IMR-90 (cell line): ENCODE data around the gene WDR5. TPM values are rescaled to one million over a fixed set of nuclear protein-coding genes. Genes with fewer than 3 reads are reported as not detected.

Experiments used
- ATAC-seq: fragments of 200-7000 bp; cut with Tn5 transposase; 2 replicates; pipeline ENCODE4 v1.9.1; 2020; ENCODE audit warnings: low read depth, mild to moderate bottlenecking, moderate library complexity
- BruUV-seq: library from RNA; stranded (reverse); fragments of 400-500 nt; replicated peaks from 2 replicates; lab custom pipeline; 2021; lab: Mats Ljungman, UMichigan
- CTCF ChIA-PET: fragments of 300-600 bp; formaldehyde crosslinking; extraction: SDS; loops from one replicate; lab custom pipeline; 2021; ENCODE audit warnings: antibody characterized with exemption; lab: Yijun Ruan, JAX
- POLR2A ChIA-PET: fragments of 300-600 bp; sonication (Branson Sonifier 250); formaldehyde crosslinking; loops from one replicate; lab custom pipeline; 2022; ENCODE audit warnings: antibody characterized with exemption; ENCODE audit not compliant: unreplicated experiment; lab: Charles Lee
- DNase-seq: peaks from one replicate; pipeline ENCODE4 v3.0.0; 2013
- H2AFZ ChIP-seq: replicated peaks from 2 replicates; pipeline ENCODE3; 2013; ENCODE audit warnings: low read length, mild to moderate bottlenecking; ENCODE audit not compliant: poor library complexity
- H2AK5ac ChIP-seq: 2 replicates; pipeline ENCODE4 v1.6.1; 2013; ENCODE audit warnings: low read depth, low read length, inconsistent platforms
- H2AK9ac ChIP-seq: replicated peaks from 2 replicates; pipeline ENCODE3; 2013; ENCODE audit warnings: mild to moderate bottlenecking, low read depth, low read length, moderate library complexity; ENCODE audit not compliant: poor library complexity
- H2BK120ac ChIP-seq: 2 replicates; pipeline ENCODE4 v1.6.1; 2013; ENCODE audit warnings: low read depth, low read length, inconsistent platforms
- H2BK15ac ChIP-seq: 3 replicates; pipeline ENCODE4 v1.6.1; 2013; ENCODE audit warnings: low read depth, low read length, inconsistent platforms
- H2BK20ac ChIP-seq: 2 replicates; pipeline ENCODE4 v1.6.1; 2013; ENCODE audit warnings: low read depth, mild to moderate bottlenecking, inconsistent platforms, low read length, moderate library complexity
- H2BK5ac ChIP-seq: 2 replicates; pipeline ENCODE4 v1.6.1; 2013; ENCODE audit warnings: mild to moderate bottlenecking, low read depth, low read length, inconsistent platforms; ENCODE audit not compliant: poor library complexity, severe bottlenecking
- H3K14ac ChIP-seq: replicated peaks from 2 replicates; pipeline ENCODE4 v1.6.1; 2013; ENCODE audit warnings: low read depth, low read length, inconsistent platforms
- H3K18ac ChIP-seq: 2 replicates; pipeline ENCODE4 v1.6.1; 2013; ENCODE audit warnings: low read depth, low read length, control low read depth
- H3K23ac ChIP-seq: 2 replicates; pipeline ENCODE4 v1.6.1; 2013; ENCODE audit warnings: low read depth, low read length, inconsistent platforms
- H3K27ac ChIP-seq: 2 replicates; pipeline ENCODE4 v1.5.1; 2013; ENCODE audit warnings: mild to moderate bottlenecking, control low read depth, low read length; ENCODE audit not compliant: insufficient read depth
- H3K27me3 ChIP-seq: 2 replicates; pipeline ENCODE4 v1.6.1; 2013; ENCODE audit warnings: low read length; ENCODE audit not compliant: control insufficient read depth, insufficient read depth
- H3K36me3 ChIP-seq: 2 replicates; pipeline ENCODE4 v1.6.1; 2013; ENCODE audit warnings: low read length, mixed read lengths; ENCODE audit not compliant: control insufficient read depth, insufficient read depth
- H3K4ac ChIP-seq: 2 replicates; pipeline ENCODE4 v1.6.1; 2013; ENCODE audit warnings: low read depth, low read length, inconsistent platforms
- H3K4me1 ChIP-seq: 2 replicates; pipeline ENCODE4 v1.6.1; 2013; ENCODE audit warnings: low read length, mixed read lengths; ENCODE audit not compliant: control insufficient read depth, insufficient read depth
- H3K4me2 ChIP-seq: 2 replicates; pipeline ENCODE4 v1.6.1; 2013; ENCODE audit warnings: low read depth, mild to moderate bottlenecking, control low read depth, low read length, moderate library complexity
- H3K4me3 ChIP-seq: 2 replicates; pipeline ENCODE4 v1.5.1; 2013; ENCODE audit warnings: low read depth, mild to moderate bottlenecking, control low read depth, low read length, moderate library complexity; ENCODE audit not compliant: insufficient read depth
- H3K56ac ChIP-seq: 2 replicates; pipeline ENCODE4 v1.6.1; 2013; ENCODE audit warnings: low read length, inconsistent platforms; ENCODE audit not compliant: insufficient read depth; ENCODE audit errors: extremely low read depth
- H3K79me1 ChIP-seq, 2 experiments: 2 replicates each; pipeline ENCODE4 v1.6.1; 2013; ENCODE audit warnings: low read length in 2 of 2, inconsistent platforms in 1 of 2, low read depth in 1 of 2
- H3K9ac ChIP-seq: 2 replicates; pipeline ENCODE4 v1.6.1; 2013; ENCODE audit warnings: low read depth, low read length, control low read depth
- H3K9me1 ChIP-seq: 2 replicates; pipeline ENCODE4 v1.6.1; 2013; ENCODE audit warnings: low read length, inconsistent platforms; ENCODE audit not compliant: insufficient read depth
- H3K9me3 ChIP-seq: 2 replicates; pipeline ENCODE4 v1.6.1; 2013; ENCODE audit warnings: low read length; ENCODE audit not compliant: control insufficient read depth, insufficient read depth
- H4K20me1 ChIP-seq: 2 replicates; pipeline ENCODE4 v1.6.1; 2013; ENCODE audit warnings: low read length, inconsistent platforms; ENCODE audit not compliant: insufficient read depth
- H4K5ac ChIP-seq: 2 replicates; pipeline ENCODE4 v1.6.1; 2013; ENCODE audit warnings: mild to moderate bottlenecking, low read depth, low read length, control low read depth
- H4K8ac ChIP-seq, 2 experiments: 2 replicates each; pipeline ENCODE4 v1.6.1; 2013; ENCODE audit warnings: low read depth in 2 of 2, low read length in 2 of 2, control low read depth in 1 of 2, inconsistent platforms in 1 of 2
- H4K91ac ChIP-seq: 2 replicates; pipeline ENCODE4 v1.6.1; 2013; ENCODE audit warnings: low read depth, low read length, inconsistent platforms; ENCODE audit not compliant: insufficient read depth
- BHLHE40 ChIP-seq: fragments of 150-350 bp; IDR thresholded peaks from 2 replicates; pipeline ENCODE4 v1.6.1; 2016; ENCODE audit warnings: mild to moderate bottlenecking, low read depth, low read length
- CEBPB ChIP-seq: IDR thresholded peaks from 2 replicates; pipeline ENCODE4 v1.6.1; 2012; ENCODE audit warnings: low read depth, low read length, improper control_type of control experiment
- CHD1 ChIP-seq: IDR thresholded peaks from 2 replicates; pipeline ENCODE4 v1.6.1; 2012; ENCODE audit warnings: low read depth, low read length, improper control_type of control experiment
- FOS ChIP-seq: fragments of 150-350 bp; IDR thresholded peaks from 2 replicates; pipeline ENCODE4 v1.6.1; 2016; ENCODE audit warnings: low read depth, low read length
- MAFK ChIP-seq: IDR thresholded peaks from 2 replicates; pipeline ENCODE4 v1.6.1; 2012; ENCODE audit warnings: low read depth, low read length, improper control_type of control experiment
- MAZ ChIP-seq: IDR thresholded peaks from 2 replicates; pipeline ENCODE4 v1.6.1; 2012; ENCODE audit warnings: low read depth, mild to moderate bottlenecking, low read length, improper control_type of control experiment, moderate library complexity, borderline replicate concordance
- MXI1 ChIP-seq: IDR thresholded peaks from 2 replicates; pipeline ENCODE4 v1.6.1; 2012; ENCODE audit warnings: low read depth, mild to moderate bottlenecking, low read length, moderate library complexity, borderline replicate concordance
- NFE2L2 ChIP-seq: fragments of 150-350 bp; IDR thresholded peaks from 2 replicates; pipeline ENCODE4 v1.6.1; 2016; ENCODE audit warnings: low read depth, mild to moderate bottlenecking, low read length
- POLR2A ChIP-seq: IDR thresholded peaks from 2 replicates; pipeline ENCODE4 v1.6.1; 2012; ENCODE audit warnings: mild to moderate bottlenecking, low read depth, low read length
- RAD21 ChIP-seq: IDR thresholded peaks from 2 replicates; pipeline ENCODE4 v1.6.1; 2012; ENCODE audit warnings: low read length, improper control_type of control experiment
- RCOR1 ChIP-seq: IDR thresholded peaks from 2 replicates; pipeline ENCODE4 v1.6.1; 2012; ENCODE audit warnings: mild to moderate bottlenecking, low read length, improper control_type of control experiment; ENCODE audit not compliant: insufficient replicate concordance
- RFX5 ChIP-seq: IDR thresholded peaks from 2 replicates; pipeline ENCODE4 v1.8.0; 2012; ENCODE audit warnings: low read depth, mild to moderate bottlenecking, low read length, moderate library complexity
- WGBS, 2 experiments: methylation state at CpG; one replicate each; pipeline versions ENCODE4 v1.1.5 to v1.1.7; 2013; ENCODE audit warnings: missing lambda C conversion rate in 2 of 2; ENCODE audit not compliant: insufficient read length in 1 of 2; ENCODE audit errors: extremely low coverage in 2 of 2; 5-methylcytosine and 5-hydroxymethylcytosine counted together
- dilution Hi-C: fragments of 300-500 bp; cut with HindIII; formaldehyde crosslinking; loops from one replicate; pipeline ENCODE4 v1.14.3; 2018; ENCODE audit warnings: low sequenced_read_pairs; ENCODE audit not compliant: unreplicated experiment
- in situ Hi-C: fragments of 300-500 bp; cut with MboI; formaldehyde crosslinking; loops from 3 replicates; pipeline ENCODE4 v1.14.3; 2019; ENCODE audit warnings: low sequenced_read_pairs, inconsistent platforms, mixed read lengths
- intact Hi-C: fragments of 100-400 bp; cut with micrococcal nuclease; formaldehyde crosslinking; loops from 2 replicates; pipeline ENCODE4 v1.10.0; 2022
- polyA plus RNA-seq, 3 experiments: library from polyadenylated mRNA; depleted of rRNA; stranded (reverse); fragments of >200 nt; gene quantifications; 2 replicates each; pipeline ENCODE4 v1.2.3, GENCODE V29; 2012; ENCODE audit warnings: low replicate concordance in 1 of 3
- total RNA-seq: library from RNA; depleted of rRNA; stranded (reverse); fragments of >200 nt; gene quantifications from 2 replicates; pipeline ENCODE4 v1.2.3, GENCODE V29; 2012
- TF ChIP-seq, protein P1 (sequence below): conservative IDR thresholded peaks from 2 replicates; pipeline ENCODE4 v1.5.1; 2012; ENCODE audit warnings: mild to moderate bottlenecking, low read depth, low read length, improper control_type of control experiment
- TF ChIP-seq, protein P2 (sequence below): fragments of 150-350 bp; IDR thresholded peaks from 2 replicates; pipeline ENCODE4 v1.6.1; 2016; ENCODE audit warnings: low read depth, mild to moderate bottlenecking, low read length, moderate library complexity, borderline replicate concordance
- TF ChIP-seq, protein P3 (sequence below): fragments of 150-350 bp; IDR thresholded peaks from 2 replicates; pipeline ENCODE4 v1.6.1; 2017; ENCODE audit warnings: mild to moderate bottlenecking, antibody characterized with exemption, low read length, low read depth

Gene WDR5
- total and polyA plus RNA-seq, 2 of the 4 experiments (the other 2 are of a cell fraction) = 18.3 to 26.6 TPM

DNA sequence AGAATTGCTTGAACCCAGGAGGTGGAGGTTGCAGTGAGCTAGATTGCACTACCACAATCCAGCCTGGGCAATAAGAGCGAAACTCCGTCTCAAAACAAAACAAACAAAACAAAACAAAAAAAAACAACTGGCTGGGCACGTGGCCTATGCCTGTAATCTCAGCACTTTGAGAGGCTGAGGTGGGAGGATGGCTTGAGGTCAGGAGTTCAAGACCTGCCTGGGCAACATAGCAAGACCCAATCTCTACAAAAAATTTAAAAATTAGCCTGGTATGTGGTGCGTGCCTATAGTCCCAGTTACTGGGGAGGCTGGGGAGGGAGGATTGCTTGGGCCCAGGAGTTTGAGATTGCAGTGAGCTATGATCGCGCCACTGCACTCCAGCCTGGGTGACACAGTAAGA lies 23.3 kb upstream of the WDR5 start:
- no peak overlapping the region for H2BK20ac ChIP-seq
- H4K91ac ChIP-seq = no peak overlapping the region
- no peak overlapping the region for H3K56ac ChIP-seq
- no peak overlapping the region for H2BK120ac ChIP-seq
- dilution Hi-C loops = no loop called here
- no peak overlapping the region for H3K4me3 ChIP-seq
- H3K9me1 ChIP-seq = no peaks in the 10 kb centered on the region
- H3K27me3 ChIP-seq = peaks cover 3% of the 10 kb centered on the region; the same call in 1 of the 2 replicates
- DNase-seq (no peak), ATAC-seq (no peak)
- no peak overlapping the region for H3K9ac ChIP-seq
- H2AFZ ChIP-seq = no peak overlapping the region
- H2BK15ac ChIP-seq = no peak overlapping the region
- H3K36me3 ChIP-seq = no peaks in the 10 kb centered on the region
- no peak overlapping the region for H3K4ac ChIP-seq
- no peaks in the 10 kb centered on the region for H4K20me1 ChIP-seq
- TF ChIP-seq, protein P1, sequence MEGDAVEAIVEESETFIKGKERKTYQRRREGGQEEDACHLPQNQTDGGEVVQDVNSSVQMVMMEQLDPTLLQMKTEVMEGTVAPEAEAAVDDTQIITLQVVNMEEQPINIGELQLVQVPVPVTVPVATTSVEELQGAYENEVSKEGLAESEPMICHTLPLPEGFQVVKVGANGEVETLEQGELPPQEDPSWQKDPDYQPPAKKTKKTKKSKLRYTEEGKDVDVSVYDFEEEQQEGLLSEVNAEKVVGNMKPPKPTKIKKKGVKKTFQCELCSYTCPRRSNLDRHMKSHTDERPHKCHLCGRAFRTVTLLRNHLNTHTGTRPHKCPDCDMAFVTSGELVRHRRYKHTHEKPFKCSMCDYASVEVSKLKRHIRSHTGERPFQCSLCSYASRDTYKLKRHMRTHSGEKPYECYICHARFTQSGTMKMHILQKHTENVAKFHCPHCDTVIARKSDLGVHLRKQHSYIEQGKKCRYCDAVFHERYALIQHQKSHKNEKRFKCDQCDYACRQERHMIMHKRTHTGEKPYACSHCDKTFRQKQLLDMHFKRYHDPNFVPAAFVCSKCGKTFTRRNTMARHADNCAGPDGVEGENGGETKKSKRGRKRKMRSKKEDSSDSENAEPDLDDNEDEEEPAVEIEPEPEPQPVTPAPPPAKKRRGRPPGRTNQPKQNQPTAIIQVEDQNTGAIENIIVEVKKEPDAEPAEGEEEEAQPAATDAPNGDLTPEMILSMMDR = no peak
- TF ChIP-seq, protein P2, sequence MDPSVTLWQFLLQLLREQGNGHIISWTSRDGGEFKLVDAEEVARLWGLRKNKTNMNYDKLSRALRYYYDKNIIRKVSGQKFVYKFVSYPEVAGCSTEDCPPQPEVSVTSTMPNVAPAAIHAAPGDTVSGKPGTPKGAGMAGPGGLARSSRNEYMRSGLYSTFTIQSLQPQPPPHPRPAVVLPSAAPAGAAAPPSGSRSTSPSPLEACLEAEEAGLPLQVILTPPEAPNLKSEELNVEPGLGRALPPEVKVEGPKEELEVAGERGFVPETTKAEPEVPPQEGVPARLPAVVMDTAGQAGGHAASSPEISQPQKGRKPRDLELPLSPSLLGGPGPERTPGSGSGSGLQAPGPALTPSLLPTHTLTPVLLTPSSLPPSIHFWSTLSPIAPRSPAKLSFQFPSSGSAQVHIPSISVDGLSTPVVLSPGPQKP = no peak
- TF ChIP-seq CEBPB = no peak
- TF ChIP-seq RFX5 = no peak
- TF ChIP-seq MAZ = no peak
- no peak for TF ChIP-seq MAFK
- no peak for TF ChIP-seq CHD1
- no peak for TF ChIP-seq RCOR1
- TF ChIP-seq MXI1 = no peak
- TF ChIP-seq POLR2A = no peak
- TF ChIP-seq, protein P3, sequence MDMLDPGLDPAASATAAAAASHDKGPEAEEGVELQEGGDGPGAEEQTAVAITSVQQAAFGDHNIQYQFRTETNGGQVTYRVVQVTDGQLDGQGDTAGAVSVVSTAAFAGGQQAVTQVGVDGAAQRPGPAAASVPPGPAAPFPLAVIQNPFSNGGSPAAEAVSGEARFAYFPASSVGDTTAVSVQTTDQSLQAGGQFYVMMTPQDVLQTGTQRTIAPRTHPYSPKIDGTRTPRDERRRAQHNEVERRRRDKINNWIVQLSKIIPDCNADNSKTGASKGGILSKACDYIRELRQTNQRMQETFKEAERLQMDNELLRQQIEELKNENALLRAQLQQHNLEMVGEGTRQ = no peak
- TF ChIP-seq RAD21 = no peak
- TF ChIP-seq NFE2L2 = no peak
- TF ChIP-seq BHLHE40 = no peak
- TF ChIP-seq FOS = no peak
- H2BK5ac ChIP-seq = no peak overlapping the region
- H3K18ac ChIP-seq = no peak overlapping the region
- no peak overlapping the region for H2AK9ac ChIP-seq
- H3K4me1 ChIP-seq = no peaks in the 10 kb centered on the region
- POLR2A ChIA-PET = no interaction called here
- no TSS peak for BruUV-seq
- in situ Hi-C loops = no loop called here
- H3K27ac ChIP-seq = no peak overlapping the region
- H2AK5ac ChIP-seq = no peak overlapping the region
- H3K9me3 ChIP-seq = no peaks in the 10 kb centered on the region
- no peak overlapping the region for H3K14ac ChIP-seq
- no peak overlapping the region for H3K23ac ChIP-seq
- intact Hi-C loops = no loop called here
- no CpG with 5 or more reads among the region's 6 CpGs for WGBS, 2 experiments
- H3K79me1 ChIP-seq = no peaks in the 10 kb centered on the region
- H4K8ac ChIP-seq = no peak overlapping the region
- no peak overlapping the region for H4K5ac ChIP-seq
- no peak overlapping the region for H3K4me2 ChIP-seq
- CTCF ChIA-PET = no interaction called here
